Astrocyte of the cerebellum (primary cell): ENCODE data around the gene NPC2.
"Not testable (repeated sequence)": the region's sequence is repeated elsewhere in the genome, so short reads cannot be mapped to it uniquely, and the experiment has no call there.

Source experiments
- DNase-seq: peaks from one replicate; pipeline ENCODE4 v3.0.0-alpha.2; 2011; ENCODE audit warnings: low read depth
- H3K4me3 ChIP-seq: 2 replicates; pipeline ENCODE4 v1.5.1; 2011; ENCODE audit warnings: mild to moderate bottlenecking, low read depth, low read length, moderate library complexity
- CTCF ChIP-seq: IDR thresholded peaks from 2 replicates; pipeline ENCODE4 v1.5.1; 2012; ENCODE audit warnings: low read length, low read depth, moderate library complexity, mild to moderate bottlenecking; ENCODE audit errors: missing control alignments
- in situ Hi-C: cut with HindIII; loops from 2 replicates; pipeline ENCODE4 v1.10.0; 2017; ENCODE audit warnings: low sequenced_read_pairs

The NPC2 gene

GRCh38 chr14:74457565-74457895 is 35.6 kb downstream of the NPC2 start:
- no peak for TF ChIP-seq CTCF
- in situ Hi-C loops: no loop called here
- no peak overlapping the region for H3K4me3 ChIP-seq
- DNase-seq: no peak

- H3K4me3 ChIP-seq: no peak overlapping the region
- in situ Hi-C loops: no loop called here
- no peak for TF ChIP-seq CTCF
- no peak for DNase-seq
Measured at GRCh38 chr14:74456684-74457564, 36.2 kb downstream of the NPC2 start.

- H3K4me3 ChIP-seq, DNase-seq, in situ Hi-C loops: not testable (repeated sequence)
Measured at GRCh38 chr14:74454397-74454796, 38.7 kb downstream of the NPC2 start.

GRCh38 chr14:74444866-74445265 is 48.2 kb downstream of the NPC2 start:
- H3K4me3 ChIP-seq: no peak overlapping the region
- TF ChIP-seq CTCF: no peak
- in situ Hi-C loops: no loop called here
- no peak for DNase-seq

- no peak overlapping the region for H3K4me3 ChIP-seq
- no peak for DNase-seq
- in situ Hi-C loops: no loop called here
- TF ChIP-seq CTCF: no peak
Measured at GRCh38 chr14:74442757-74443156, 50.3 kb downstream of the NPC2 start.

GRCh38 chr14:74441113-74441512 is 52.0 kb downstream of the NPC2 start:
- in situ Hi-C loops: no loop called here
- no peak overlapping the region for H3K4me3 ChIP-seq
- DNase-seq: no peak
- no peak for TF ChIP-seq CTCF

GRCh38 chr14:74438351-74438915 is 54.7 kb downstream of the NPC2 start:
- no peak for TF ChIP-seq CTCF
- in situ Hi-C loops: no loop called here
- DNase-seq: no peak
- no peak overlapping the region for H3K4me3 ChIP-seq
